CD4-positive, alpha-beta T cell treated with Interleukin-6 for 4 hours (primary cell): ENCODE results near the gene IRX2.

Source experiments
- DNase-seq: peaks from one replicate; pipeline ENCODE4 v3.0.0-alpha.2; 2020; ENCODE audit warnings: mixed read lengths

IRX2 gene

GRCh38 chr5:2711446-2712425 is 39.7 kb downstream of the IRX2 start:
- no peak for DNase-seq

GRCh38 chr5:2710910-2711309 is 40.6 kb downstream of the IRX2 start:
- DNase-seq, result no peak

GRCh38 chr5:2709976-2710689 is 41.3 kb downstream of the IRX2 start:
- no peak for DNase-seq

GRCh38 chr5:2708751-2709150 is 42.7 kb downstream of the IRX2 start:
- no peak for DNase-seq

- DNase-seq, result no peak
These were observed 43.3 kb downstream of the IRX2 start for GRCh38 chr5:2708132-2708531.

- no peak for DNase-seq
These were observed 45.6 kb downstream of the IRX2 start for GRCh38 chr5:2705861-2706260.

- no peak for DNase-seq
These were observed 46.5 kb downstream of the IRX2 start for GRCh38 chr5:2704806-2705645.

- DNase-seq, result no peak
These were observed 47.4 kb downstream of the IRX2 start for GRCh38 chr5:2704111-2704510.

GRCh38 chr5:2703615-2704014 is 47.9 kb downstream of the IRX2 start:
- no peak for DNase-seq

GRCh38 chr5:2703041-2703440 is 48.4 kb downstream of the IRX2 start:
- DNase-seq, result no peak

- DNase-seq, result no peak
These were observed 49.2 kb downstream of the IRX2 start for GRCh38 chr5:2702096-2702879.

GRCh38 chr5:2701592-2701991 is 49.9 kb downstream of the IRX2 start:
- DNase-seq, result no peak

- no peak for DNase-seq
These were observed 50.6 kb downstream of the IRX2 start for GRCh38 chr5:2700876-2701275.

GRCh38 chr5:2699686-2700085 is 51.8 kb downstream of the IRX2 start:
- no peak for DNase-seq

- no peak for DNase-seq
These were observed 52.2 kb downstream of the IRX2 start for GRCh38 chr5:2699231-2699630.

- no peak for DNase-seq
These were observed 52.9 kb downstream of the IRX2 start for GRCh38 chr5:2698581-2698980.

GRCh38 chr5:2697446-2698200 is 53.9 kb downstream of the IRX2 start:
- DNase-seq, result no peak

- DNase-seq, result no peak
These were observed 54.4 kb downstream of the IRX2 start for GRCh38 chr5:2697041-2697440.
